Bronchial epithelial cell (primary cell): Measurements from ENCODE around the gene SEL1L3. TPM values are rescaled to one million over a fixed set of nuclear protein-coding genes. Genes with fewer than 3 reads are reported as not detected.

Experiments used
- DNase-seq: peaks from one replicate; pipeline ENCODE4 v3.0.0-alpha.2; 2010; ENCODE audit warnings: low read depth
- FAIRE-seq: peaks from 2 replicates; lab custom pipeline; 2011; peaks lifted over from hg19 to GRCh38; lab: Jason Lieb, UNC
- H3K27me3 ChIP-seq: 2 replicates; pipeline ENCODE4 v1.5.1; 2011; ENCODE audit warnings: low read length; ENCODE audit not compliant: control insufficient read depth, insufficient read depth
- H3K36me3 ChIP-seq: 2 replicates; pipeline ENCODE4 v1.5.1; 2011; ENCODE audit warnings: low read length; ENCODE audit not compliant: control insufficient read depth, insufficient read depth
- H3K4me3 ChIP-seq: 2 replicates; pipeline ENCODE4 v1.5.1; 2011; ENCODE audit warnings: mild to moderate bottlenecking, low read depth, low read length, control low read depth
- total RNA-seq: library from RNA; depleted of rRNA; stranded (reverse); fragments of >200 nt; gene quantifications from 2 replicates; pipeline ENCODE4 v1.2.1, GENCODE V29; 2014
- TF ChIP-seq, protein P1 (sequence below): IDR thresholded peaks from 2 replicates; pipeline ENCODE4 v1.5.1; 2011; ENCODE audit warnings: mild to moderate bottlenecking, moderate library complexity, low read length, control low read depth, inconsistent platforms; ENCODE audit not compliant: insufficient read depth, severe bottlenecking

The SEL1L3 gene
- total RNA-seq, 1 donor from 2014 or later = 117 TPM

DNA sequence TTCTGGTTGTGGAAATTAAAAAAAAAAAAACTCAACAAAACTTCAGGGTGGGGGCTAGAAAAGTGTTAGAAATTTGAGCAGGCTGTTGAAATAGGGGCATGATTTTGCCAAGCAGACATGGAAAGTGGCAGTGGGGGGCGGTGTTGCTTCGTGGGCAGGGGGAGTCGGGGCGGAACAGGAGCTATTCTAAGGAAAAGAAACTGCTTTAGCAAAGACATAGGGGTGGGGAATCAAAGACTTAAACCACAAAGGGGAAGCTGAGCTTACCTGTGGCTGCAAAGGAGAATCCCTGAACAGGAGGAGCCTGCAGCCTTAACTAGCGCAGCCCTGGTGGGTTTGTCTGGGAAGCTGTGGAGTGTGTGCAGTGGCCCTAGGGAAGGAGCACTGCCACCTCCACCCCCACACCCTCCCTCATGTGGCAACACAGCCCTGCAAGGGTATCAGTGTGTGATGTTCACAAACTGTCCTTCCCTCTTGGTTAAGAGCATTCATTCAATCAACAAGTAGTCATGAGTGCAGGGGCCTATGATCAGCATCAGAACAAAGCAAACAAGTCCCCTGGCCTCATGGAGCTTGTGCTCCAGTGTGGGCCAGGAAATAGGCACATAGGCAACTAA, 20.5 kb downstream of the SEL1L3 start:
- H3K4me3 ChIP-seq = no peak overlapping the region
- TF ChIP-seq, protein P1, sequence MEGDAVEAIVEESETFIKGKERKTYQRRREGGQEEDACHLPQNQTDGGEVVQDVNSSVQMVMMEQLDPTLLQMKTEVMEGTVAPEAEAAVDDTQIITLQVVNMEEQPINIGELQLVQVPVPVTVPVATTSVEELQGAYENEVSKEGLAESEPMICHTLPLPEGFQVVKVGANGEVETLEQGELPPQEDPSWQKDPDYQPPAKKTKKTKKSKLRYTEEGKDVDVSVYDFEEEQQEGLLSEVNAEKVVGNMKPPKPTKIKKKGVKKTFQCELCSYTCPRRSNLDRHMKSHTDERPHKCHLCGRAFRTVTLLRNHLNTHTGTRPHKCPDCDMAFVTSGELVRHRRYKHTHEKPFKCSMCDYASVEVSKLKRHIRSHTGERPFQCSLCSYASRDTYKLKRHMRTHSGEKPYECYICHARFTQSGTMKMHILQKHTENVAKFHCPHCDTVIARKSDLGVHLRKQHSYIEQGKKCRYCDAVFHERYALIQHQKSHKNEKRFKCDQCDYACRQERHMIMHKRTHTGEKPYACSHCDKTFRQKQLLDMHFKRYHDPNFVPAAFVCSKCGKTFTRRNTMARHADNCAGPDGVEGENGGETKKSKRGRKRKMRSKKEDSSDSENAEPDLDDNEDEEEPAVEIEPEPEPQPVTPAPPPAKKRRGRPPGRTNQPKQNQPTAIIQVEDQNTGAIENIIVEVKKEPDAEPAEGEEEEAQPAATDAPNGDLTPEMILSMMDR = no peak
- no peak for FAIRE-seq
- H3K27me3 ChIP-seq = no peaks in the 10 kb centered on the region
- peaks cover 3% of the 10 kb centered on the region for H3K36me3 ChIP-seq
- DNase-seq = no peak

DNA sequence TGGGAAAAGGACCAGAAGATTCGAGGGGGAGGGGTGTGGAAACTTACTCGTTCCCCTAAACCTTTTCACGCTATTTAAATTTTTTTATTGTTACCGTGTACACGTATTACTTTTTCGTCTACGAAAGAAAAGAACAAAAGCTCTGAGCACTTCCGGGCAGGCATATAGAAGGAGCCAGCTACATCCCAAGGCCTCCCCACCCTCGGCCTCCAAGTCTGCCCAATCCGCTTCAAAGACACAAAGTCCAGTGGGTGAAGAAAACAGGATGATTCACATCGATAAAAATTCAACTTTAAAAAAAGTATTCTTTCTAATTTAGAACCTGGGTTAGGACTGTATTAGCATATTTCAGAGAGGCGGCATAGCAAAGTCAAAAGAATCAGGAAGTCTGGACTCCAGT, 23.1 kb downstream of the SEL1L3 start:
- TF ChIP-seq, protein P1 = no peak

DNA sequence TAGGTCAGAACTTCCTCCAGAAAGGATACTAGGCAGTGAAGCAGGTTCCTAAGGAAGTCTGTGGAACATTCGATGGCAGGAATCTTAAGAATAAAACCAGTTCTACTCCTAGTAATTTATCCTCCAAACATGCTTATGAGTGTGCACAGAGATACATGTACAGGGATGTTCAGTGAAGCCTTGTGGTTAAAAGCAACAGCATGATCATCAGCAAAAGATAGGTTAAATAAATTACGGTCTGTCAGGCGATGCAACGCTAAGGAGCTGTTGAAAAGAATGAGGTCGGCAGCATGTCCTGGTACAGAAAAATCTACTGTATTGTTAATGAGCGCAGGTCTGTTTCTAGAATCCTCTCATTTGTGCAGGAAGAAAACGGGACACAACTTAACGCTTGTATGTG, 23.6 kb downstream of the SEL1L3 start:
- DNase-seq (no peak), FAIRE-seq (no peak)
- peaks cover 3% of the 10 kb centered on the region for H3K36me3 ChIP-seq
- H3K4me3 ChIP-seq = no peak overlapping the region
- TF ChIP-seq, protein P1 = no peak
- no peaks in the 10 kb centered on the region for H3K27me3 ChIP-seq

More for the DNA sequence above, 23.1 kb downstream of the SEL1L3 start:
- FAIRE-seq (no peak), DNase-seq (no peak)
- Histone ChIP-seq H3K27me3 (no peaks in the 10 kb centered on the region), H3K36me3 (peaks cover 3% of the 10 kb centered on the region), H3K4me3 (no peak overlapping the region)

DNA sequence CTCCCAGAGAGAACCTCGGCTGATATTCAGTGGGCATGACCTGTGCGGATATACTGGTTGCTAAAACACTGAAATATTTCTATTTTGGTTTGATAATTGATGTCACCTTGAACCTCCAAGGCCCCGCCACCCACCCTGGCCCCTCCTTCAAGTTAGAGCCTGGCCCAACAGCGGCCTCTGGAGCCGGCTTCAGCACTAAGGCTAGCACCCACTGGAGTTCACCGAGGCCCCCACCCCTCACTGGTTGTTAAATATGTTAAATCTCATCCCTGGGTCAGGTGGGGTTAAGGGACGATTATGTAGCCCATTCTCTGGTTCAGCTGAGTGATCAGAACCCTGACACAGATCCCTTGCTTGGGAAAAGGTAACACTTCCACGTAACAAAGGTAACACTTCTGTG, 24.3 kb downstream of the SEL1L3 start:
- TF ChIP-seq, protein P1 = no peak
- FAIRE-seq (no peak), DNase-seq (no peak)
- H3K36me3 ChIP-seq = peaks cover 3% of the 10 kb centered on the region
- no peak overlapping the region for H3K4me3 ChIP-seq
- H3K27me3 ChIP-seq = no peaks in the 10 kb centered on the region

DNA sequence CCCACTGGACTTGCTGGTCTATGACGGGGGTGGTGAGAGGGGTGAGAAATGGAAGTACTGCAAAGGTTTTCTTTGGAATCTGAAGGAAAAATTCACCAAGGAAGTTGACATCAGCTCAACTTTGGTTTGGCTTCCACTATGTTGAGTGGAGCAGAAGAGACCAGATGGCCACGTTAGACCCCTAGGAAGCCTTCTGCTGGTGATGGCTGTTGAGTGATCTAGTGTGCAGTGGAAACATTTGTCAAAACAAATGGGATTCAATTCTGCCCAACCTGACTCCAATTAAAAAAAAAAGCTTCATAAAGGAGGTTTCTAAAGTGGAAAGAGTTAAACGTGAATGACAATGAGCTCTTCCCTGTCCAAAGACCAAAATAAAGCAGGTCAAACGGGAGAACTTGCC, 25.7 kb downstream of the SEL1L3 start:
- DNase-seq = no peak
- no peak for FAIRE-seq
- TF ChIP-seq, protein P1 = no peak
- H3K36me3 ChIP-seq = peaks cover 3% of the 10 kb centered on the region
- H3K27me3 ChIP-seq = no peaks in the 10 kb centered on the region
- no peak overlapping the region for H3K4me3 ChIP-seq

DNA sequence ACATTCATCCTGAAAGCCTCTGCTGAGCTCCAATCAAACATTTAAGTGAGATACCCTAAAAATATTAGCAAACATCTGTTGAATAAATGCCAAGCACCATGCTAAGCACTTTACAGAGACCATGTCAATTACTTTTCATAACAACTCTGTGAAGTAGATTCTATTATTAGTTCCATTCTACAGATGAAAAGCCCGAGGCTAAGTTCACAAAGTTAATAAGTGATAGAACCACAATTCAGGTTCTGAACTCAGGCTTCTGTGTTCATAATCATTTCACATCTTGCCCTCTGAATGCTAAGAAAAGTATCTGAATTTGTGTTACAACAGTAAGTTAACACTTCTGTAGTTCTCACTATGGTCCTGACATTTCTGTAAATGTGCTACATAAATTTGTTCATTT, 27.4 kb downstream of the SEL1L3 start:
- DNase-seq = no peak
- peaks cover 3% of the 10 kb centered on the region for H3K36me3 ChIP-seq
- no peak for FAIRE-seq
- TF ChIP-seq, protein P1 = no peak
- no peaks in the 10 kb centered on the region for H3K27me3 ChIP-seq
- H3K4me3 ChIP-seq = no peak overlapping the region
